HepG2 (cell line): ENCODE measurements around the gene WRAP73. TPM values are rescaled to one million over a fixed set of nuclear protein-coding genes. Genes with fewer than 3 reads are reported as not detected.
A peak's percentile ranks its signal among the peaks of the same experiment; 100 is the strongest.

Experiments used
- ARNTL ChIP-seq: sonication (generic); formaldehyde crosslinking; IDR thresholded peaks from 2 replicates; pipeline ENCODE4 v1.4.0; 2020; ENCODE audit warnings: mild to moderate bottlenecking, missing genetic modification reagents
- FOXC1 ChIP-seq: sonication (generic); formaldehyde crosslinking; IDR thresholded peaks from 2 replicates; pipeline ENCODE4 v1.8.0; 2022; ENCODE audit warnings: mild to moderate bottlenecking, missing genetic modification reagents, borderline replicate concordance
- NONO ChIP-seq, 2 experiments: fragments of 450-650 bp in 1 of 2; sonication (generic) in 1 of 2; formaldehyde crosslinking in 1 of 2; IDR thresholded peaks in 1 of 2; conservative IDR thresholded peaks in 1 of 2; 2 replicates each; pipeline versions ENCODE4 v1.6.1 to v1.8.0; 2017 to 2022; ENCODE audit warnings: mild to moderate bottlenecking in 1 of 2, missing genetic modification reagents in 1 of 2, moderate library complexity in 1 of 2
- NR2F6 ChIP-seq, 2 experiments: IDR thresholded peaks; 2 replicates each; pipeline ENCODE4 v1.6.1; 2016; ENCODE audit warnings: antibody characterized with exemption in 1 of 2, mild to moderate bottlenecking in 1 of 2
- POLR2G ChIP-seq: fragments of 200-400 bp; formaldehyde crosslinking; IDR thresholded peaks from 2 replicates; pipeline ENCODE4 v1.6.1; 2018; ENCODE audit warnings: mild to moderate bottlenecking, low read depth, low read length, moderate library complexity
- PPARG ChIP-seq: conservative IDR thresholded peaks from 2 replicates; pipeline ENCODE4 v1.6.1; 2016; ENCODE audit warnings: missing biosample characterization, missing genetic modification reagents
- RXRA ChIP-seq: sonication (generic); formaldehyde crosslinking; IDR thresholded peaks from 2 replicates; pipeline ENCODE4 v1.5.1; 2020; ENCODE audit warnings: missing genetic modification reagents
- ZNF20 ChIP-seq: sonication (generic); formaldehyde crosslinking; IDR thresholded peaks from 2 replicates; pipeline ENCODE4 v1.4.0; 2020; ENCODE audit warnings: mild to moderate bottlenecking, moderate library complexity, missing genetic modification reagents
- ZNF235 ChIP-seq: sonication (generic); formaldehyde crosslinking; IDR thresholded peaks from 2 replicates; pipeline ENCODE4 v1.8.1; 2023; ENCODE audit warnings: mild to moderate bottlenecking, missing genetic modification reagents, borderline replicate concordance
- ZNF614 ChIP-seq: IDR thresholded peaks from 2 replicates; pipeline ENCODE4 v1.6.1; 2018; ENCODE audit warnings: missing biosample characterization, missing genetic modification reagents, inconsistent platforms, borderline replicate concordance
- polyA plus RNA-seq, 8 experiments: library from polyadenylated mRNA; depleted of rRNA in 3 of 8; stranded (reverse) in 7 of 8; unstranded in 1 of 8; fragments of >200 nt; fragmentation: Illumina TruSeq in 4 of 8; extraction: Trizol in 4 of 8; gene quantifications; 2 replicates each; pipeline versions ENCODE4 v1.2.1 to v1.2.3, GENCODE V29; 2011 to 2016; ENCODE audit warnings: low read depth in 4 of 8, missing spikeins in 1 of 8, mixed read lengths in 1 of 8; ENCODE audit not compliant: insufficient read depth in 1 of 8
- total RNA-seq, 5 experiments: library from RNA; depleted of rRNA; stranded (reverse); fragments of >200 nt; fragmentation: Illumina TruSeq; extraction: Trizol; gene quantifications; 2 replicates each; pipeline ENCODE4 v1.2.3, GENCODE V29; 2016; ENCODE audit warnings: low read depth in 1 of 5
- TF ChIP-seq, protein P1 (sequence below): sonication (generic); formaldehyde crosslinking; IDR thresholded peaks from 2 replicates; pipeline ENCODE4 v1.4.0; 2020; ENCODE audit warnings: mild to moderate bottlenecking, missing genetic modification reagents
- TF ChIP-seq, protein P2 (sequence below): sonication (generic); formaldehyde crosslinking; IDR thresholded peaks from 2 replicates; pipeline ENCODE4 v1.4.0; 2020; ENCODE audit warnings: missing genetic modification reagents
- TF ChIP-seq, protein P3 (sequence below): sonication (generic); formaldehyde crosslinking; IDR thresholded peaks from 2 replicates; pipeline ENCODE4 v1.4.0; 2020; ENCODE audit warnings: missing genetic modification reagents, borderline replicate concordance

The WRAP73 gene
- total and polyA plus RNA-seq, 2 of the 13 experiments (the other 11 are each of a cell fraction or from before 2014, with no cell fraction given) = 18.1 to 40.4 TPM

DNA sequence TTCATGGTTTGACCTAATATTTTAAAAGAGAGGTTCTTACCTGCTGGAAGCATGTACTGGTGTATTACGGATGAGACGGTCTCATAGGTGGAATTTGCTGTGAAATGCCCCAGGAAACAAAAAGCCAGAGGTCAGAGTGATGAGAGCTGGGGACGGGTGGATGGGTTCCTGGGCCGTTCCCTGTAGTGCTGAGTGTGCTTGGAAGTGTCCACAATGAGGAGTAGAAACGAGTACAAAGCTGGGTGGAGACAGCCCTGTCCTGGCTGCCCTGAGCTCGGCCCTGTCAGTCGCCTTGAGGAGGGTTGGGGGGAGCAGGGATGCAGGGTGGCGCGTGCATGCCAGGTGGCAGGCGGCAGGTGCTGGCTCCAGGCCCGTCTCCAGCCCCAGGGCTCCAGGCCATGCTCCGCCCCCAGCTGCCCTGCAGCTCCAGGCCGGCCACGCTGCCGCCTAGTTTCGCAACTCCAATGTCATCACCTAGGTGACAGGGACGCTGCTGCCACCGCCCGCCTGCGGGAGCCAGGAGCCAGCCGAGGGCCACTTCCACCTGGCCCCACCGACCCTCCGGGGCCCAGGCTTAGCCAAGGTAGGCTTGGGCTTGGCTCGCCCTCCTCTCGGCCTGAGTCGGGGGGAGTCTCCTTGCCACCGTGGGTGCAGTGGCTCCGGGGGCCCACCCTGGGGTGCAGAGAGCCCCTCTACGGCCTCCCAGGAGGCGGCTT lies 18.8 kb upstream of the WRAP73 start (continued):
- TF ChIP-seq, protein P1, sequence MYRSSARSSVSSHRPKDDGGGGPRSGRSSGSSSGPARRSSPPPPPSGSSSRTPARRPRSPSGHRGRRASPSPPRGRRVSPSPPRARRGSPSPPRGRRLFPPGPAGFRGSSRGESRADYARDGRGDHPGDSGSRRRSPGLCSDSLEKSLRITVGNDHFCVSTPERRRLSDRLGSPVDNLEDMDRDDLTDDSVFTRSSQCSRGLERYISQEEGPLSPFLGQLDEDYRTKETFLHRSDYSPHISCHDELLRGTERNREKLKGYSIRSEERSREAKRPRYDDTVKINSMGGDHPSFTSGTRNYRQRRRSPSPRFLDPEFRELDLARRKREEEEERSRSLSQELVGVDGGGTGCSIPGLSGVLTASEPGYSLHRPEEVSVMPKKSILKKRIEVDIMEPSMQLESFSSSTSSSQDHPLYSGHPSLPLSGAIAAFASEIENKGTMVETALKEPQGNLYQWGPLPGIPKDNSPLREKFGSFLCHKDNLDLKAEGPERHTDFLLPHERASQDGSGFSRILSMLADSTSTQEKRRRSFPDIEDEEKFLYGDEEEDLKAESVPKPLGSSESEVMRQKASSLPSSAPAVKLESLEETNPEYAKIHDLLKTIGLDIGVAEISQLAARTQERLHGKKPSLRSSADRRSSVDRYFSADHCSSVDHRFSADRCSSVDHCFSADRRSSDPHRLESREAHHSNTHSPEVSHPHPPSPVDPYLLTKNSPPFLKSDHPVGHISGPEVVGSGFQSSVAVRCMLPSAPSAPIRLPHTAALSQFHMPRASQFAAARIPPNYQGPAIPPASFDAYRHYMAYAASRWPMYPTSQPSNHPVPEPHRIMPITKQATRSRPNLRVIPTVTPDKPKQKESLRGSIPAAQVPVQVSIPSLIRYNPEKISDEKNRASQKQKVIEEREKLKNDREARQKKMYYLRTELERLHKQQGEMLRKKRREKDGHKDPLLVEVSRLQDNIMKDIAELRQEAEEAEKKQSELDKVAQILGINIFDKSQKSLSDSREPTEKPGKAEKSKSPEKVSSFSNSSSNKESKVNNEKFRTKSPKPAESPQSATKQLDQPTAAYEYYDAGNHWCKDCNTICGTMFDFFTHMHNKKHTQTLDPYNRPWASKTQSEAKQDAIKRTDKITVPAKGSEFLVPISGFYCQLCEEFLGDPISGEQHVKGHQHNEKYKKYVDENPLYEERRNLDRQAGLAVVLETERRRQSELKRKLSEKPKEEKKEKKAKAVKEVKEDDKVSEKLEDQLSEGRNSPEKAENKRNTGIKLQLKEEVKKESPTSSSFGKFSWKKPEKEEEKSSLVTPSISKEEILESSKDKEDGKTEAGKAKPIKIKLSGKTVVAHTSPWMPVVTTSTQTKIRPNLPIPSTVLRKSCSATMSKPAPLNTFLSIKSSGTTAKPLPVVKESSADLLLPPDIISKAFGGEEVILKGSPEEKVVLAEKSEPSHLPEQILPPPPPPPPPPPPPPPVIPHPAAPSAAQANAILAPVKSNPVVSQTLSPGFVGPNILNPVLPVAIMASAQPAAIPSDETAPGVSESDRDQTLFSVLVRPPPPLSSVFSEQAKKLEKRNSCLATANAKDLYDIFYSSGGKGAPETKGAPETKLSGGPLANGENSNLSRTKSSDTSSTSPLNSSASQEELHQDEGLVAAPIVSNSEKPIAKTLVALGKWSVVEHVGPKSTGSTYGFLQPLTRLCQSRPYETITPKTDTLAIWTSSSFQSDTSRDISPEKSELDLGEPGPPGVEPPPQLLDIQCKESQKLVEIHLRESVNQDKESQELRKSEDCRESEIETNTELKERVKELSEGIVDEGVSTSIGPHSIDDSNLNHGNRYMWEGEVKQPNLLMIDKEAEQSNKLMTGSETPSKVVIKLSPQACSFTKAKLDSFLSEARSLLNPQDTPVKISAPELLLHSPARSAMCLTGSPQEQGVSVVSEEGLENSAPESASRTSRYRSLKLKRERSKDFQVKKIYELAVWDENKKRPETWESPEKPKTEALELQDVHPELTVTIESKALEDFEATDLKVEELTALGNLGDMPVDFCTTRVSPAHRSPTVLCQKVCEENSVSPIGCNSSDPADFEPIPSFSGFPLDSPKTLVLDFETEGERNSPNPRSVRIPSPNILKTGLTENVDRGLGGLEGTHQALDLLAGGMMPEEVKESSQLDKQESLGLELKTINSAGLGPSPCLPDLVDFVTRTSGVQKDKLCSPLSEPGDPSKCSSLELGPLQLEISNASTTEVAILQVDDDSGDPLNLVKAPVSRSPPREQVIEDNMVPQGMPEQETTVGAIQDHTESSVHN (CRISPR knock-in tag) = peak; percentile 51; the same call in 1 of the 2 replicates
- peak; percentile 73 for TF ChIP-seq PPARG
- TF ChIP-seq FOXC1 = peak; percentile 67; the same call in 1 of the 2 replicates
- no peak for TF ChIP-seq NONO (IDR thresholded peaks at IDR 0.05)
- peak; percentile 59 for TF ChIP-seq NONO (CRISPR knock-in tag; conservative IDR thresholded peaks at IDR 0.05)
- peak; percentile 87 for TF ChIP-seq RXRA (CRISPR knock-in tag)
- no peak for TF ChIP-seq POLR2G
- TF ChIP-seq, protein P2, sequence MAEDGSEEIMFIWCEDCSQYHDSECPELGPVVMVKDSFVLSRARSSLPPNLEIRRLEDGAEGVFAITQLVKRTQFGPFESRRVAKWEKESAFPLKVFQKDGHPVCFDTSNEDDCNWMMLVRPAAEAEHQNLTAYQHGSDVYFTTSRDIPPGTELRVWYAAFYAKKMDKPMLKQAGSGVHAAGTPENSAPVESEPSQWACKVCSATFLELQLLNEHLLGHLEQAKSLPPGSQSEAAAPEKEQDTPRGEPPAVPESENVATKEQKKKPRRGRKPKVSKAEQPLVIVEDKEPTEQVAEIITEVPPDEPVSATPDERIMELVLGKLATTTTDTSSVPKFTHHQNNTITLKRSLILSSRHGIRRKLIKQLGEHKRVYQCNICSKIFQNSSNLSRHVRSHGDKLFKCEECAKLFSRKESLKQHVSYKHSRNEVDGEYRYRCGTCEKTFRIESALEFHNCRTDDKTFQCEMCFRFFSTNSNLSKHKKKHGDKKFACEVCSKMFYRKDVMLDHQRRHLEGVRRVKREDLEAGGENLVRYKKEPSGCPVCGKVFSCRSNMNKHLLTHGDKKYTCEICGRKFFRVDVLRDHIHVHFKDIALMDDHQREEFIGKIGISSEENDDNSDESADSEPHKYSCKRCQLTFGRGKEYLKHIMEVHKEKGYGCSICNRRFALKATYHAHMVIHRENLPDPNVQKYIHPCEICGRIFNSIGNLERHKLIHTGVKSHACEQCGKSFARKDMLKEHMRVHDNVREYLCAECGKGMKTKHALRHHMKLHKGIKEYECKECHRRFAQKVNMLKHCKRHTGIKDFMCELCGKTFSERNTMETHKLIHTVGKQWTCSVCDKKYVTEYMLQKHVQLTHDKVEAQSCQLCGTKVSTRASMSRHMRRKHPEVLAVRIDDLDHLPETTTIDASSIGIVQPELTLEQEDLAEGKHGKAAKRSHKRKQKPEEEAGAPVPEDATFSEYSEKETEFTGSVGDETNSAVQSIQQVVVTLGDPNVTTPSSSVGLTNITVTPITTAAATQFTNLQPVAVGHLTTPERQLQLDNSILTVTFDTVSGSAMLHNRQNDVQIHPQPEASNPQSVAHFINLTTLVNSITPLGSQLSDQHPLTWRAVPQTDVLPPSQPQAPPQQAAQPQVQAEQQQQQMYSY = peak; percentile 67
- no peak for TF ChIP-seq ZNF20 (CRISPR knock-in tag)
- TF ChIP-seq ZNF235 = no peak; the same call in 1 of the 2 replicates
- TF ChIP-seq, protein P3, sequence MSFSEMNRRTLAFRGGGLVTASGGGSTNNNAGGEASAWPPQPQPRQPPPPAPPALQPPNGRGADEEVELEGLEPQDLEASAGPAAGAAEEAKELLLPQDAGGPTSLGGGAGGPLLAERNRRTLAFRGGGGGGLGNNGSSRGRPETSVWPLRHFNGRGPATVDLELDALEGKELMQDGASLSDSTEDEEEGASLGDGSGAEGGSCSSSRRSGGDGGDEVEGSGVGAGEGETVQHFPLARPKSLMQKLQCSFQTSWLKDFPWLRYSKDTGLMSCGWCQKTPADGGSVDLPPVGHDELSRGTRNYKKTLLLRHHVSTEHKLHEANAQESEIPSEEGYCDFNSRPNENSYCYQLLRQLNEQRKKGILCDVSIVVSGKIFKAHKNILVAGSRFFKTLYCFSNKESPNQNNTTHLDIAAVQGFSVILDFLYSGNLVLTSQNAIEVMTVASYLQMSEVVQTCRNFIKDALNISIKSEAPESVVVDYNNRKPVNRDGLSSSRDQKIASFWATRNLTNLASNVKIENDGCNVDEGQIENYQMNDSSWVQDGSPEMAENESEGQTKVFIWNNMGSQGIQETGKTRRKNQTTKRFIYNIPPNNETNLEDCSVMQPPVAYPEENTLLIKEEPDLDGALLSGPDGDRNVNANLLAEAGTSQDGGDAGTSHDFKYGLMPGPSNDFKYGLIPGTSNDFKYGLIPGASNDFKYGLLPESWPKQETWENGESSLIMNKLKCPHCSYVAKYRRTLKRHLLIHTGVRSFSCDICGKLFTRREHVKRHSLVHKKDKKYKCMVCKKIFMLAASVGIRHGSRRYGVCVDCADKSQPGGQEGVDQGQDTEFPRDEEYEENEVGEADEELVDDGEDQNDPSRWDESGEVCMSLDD (CRISPR knock-in tag) = no peak
- TF ChIP-seq ARNTL (CRISPR knock-in tag) = 0 out of 2 replicates have a peak, but pooled peaks have one; percentile 39
- TF ChIP-seq ZNF614 = peak; percentile 65; the same call in 1 of the 2 replicates
- peak; percentile 36; the same call in 1 of the 2 replicates for TF ChIP-seq NR2F6 (IDR thresholded peaks at IDR 0.05)
- peak; percentile 90 for TF ChIP-seq NR2F6 (CRISPR knock-in tag; IDR thresholded peaks at IDR 0.05)
